ENCODE results near the gene ZNF366.

The ZNF366 gene, protein sequence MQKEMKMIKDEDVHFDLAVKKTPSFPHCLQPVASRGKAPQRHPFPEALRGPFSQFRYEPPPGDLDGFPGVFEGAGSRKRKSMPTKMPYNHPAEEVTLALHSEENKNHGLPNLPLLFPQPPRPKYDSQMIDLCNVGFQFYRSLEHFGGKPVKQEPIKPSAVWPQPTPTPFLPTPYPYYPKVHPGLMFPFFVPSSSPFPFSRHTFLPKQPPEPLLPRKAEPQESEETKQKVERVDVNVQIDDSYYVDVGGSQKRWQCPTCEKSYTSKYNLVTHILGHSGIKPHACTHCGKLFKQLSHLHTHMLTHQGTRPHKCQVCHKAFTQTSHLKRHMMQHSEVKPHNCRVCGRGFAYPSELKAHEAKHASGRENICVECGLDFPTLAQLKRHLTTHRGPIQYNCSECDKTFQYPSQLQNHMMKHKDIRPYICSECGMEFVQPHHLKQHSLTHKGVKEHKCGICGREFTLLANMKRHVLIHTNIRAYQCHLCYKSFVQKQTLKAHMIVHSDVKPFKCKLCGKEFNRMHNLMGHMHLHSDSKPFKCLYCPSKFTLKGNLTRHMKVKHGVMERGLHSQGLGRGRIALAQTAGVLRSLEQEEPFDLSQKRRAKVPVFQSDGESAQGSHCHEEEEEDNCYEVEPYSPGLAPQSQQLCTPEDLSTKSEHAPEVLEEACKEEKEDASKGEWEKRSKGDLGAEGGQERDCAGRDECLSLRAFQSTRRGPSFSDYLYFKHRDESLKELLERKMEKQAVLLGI

GRCh38 chr5:72507231-72507906, at the start of gene ZNF366:
Gene ZNF366 (minus strand): TSS chr5:72507410. CDS start chr5:72461496, 45,914 bp downstream.
- no peak for DNase-seq (ENCODE audit: low spot score)

- peak; percentile 17 for DNase-seq (ENCODE audit: low spot score)
These were observed 49.3 kb upstream of the ZNF366 start for GRCh38 chr5:72556351-72557166.

- DNase-seq (ENCODE audit: low spot score) = no peak
These were observed 48.7 kb upstream of the ZNF366 start for GRCh38 chr5:72555871-72556270.

- no peak for DNase-seq (ENCODE audit: low spot score)
These were observed 47.7 kb upstream of the ZNF366 start for GRCh38 chr5:72554897-72555296.

DNA sequence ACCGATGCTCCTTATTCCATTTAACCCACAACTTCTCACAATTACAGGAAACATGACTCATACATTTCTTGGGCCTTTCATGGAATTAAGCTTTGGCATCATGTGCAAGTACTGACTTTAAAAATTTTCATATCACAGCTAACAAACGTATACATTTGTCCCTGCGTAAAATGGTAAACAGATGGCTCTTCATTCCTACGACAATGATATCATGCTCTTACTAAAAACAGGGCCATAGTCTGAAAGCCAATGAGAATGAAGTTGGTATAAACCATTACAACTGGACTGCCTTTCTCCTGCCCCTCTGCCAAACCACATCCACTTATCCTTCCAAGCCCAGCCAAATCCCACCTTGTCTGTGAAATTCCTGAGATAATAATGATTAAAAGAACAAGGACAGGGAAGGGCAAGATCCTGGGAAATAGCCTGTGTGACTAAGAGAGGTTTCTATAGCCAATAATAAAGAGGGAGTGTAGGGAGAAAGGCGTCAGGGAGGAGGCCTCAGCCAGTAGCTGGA, 44.9 kb upstream of the ZNF366 start:
- DNase-seq (ENCODE audit: low spot score) = no peak

DNA sequence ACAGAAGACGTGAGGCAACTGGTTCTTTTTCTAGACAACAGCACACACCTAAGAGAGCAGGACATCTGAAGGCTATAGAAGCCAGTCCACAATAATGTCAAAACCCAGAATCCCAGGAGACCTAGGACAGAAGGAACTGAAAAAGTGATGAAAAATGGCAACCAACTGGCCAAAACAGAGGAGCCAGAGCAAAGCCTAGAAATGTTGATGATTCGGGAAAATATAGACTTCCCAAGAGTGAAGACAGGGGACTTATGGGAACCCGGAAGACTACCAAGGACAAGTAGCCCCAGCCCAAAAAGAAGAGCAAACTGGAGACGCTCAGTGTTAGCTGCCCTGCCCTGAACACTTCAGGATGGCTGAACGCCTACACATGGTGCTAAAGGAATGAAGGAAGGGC, 43.4 kb upstream of the ZNF366 start:
- no peak for DNase-seq (ENCODE audit: low spot score)

DNA sequence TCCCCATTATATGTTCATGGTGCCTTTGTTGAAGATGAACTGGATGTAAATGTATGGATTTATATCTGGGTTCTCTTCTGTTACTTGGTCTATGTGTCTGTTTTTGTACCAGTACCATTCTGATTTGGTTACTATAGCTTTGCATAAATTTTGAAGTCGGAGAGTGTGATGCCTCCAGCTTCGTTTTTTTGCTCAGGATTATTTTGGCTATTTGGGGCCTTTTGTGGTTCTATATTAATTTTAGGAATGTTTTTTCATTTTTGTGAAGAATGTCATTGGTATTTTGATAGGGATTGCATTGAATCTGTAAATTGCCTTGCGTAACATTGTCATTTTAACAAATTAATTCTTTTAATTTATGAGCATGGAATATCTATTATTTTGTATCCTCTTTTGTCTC, 36.6 kb upstream of the ZNF366 start:
- no peak for DNase-seq (ENCODE audit: low spot score)

- no peak for DNase-seq (ENCODE audit: low spot score)
These were observed 36.2 kb upstream of the ZNF366 start for GRCh38 chr5:72543365-72543764.

DNA sequence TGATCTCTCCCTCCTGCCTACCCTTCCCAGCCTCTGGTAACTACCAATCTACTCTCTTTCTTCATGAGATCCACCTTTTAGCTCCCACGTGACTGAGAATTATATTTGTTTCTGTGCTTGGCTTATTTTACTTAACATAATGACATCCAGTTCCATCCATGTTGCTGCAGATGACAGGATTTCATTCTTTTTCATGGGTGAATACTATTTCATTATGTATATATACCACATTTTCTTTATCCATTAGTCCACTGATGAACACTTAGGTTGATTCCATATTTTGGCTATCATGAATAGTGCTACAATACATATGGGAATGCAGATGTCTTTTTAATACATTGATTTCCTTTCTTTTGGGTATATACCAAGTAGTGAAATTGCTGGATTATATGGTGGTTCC, 35.5 kb upstream of the ZNF366 start:
- no peak for DNase-seq (ENCODE audit: low spot score)

- no peak for DNase-seq (ENCODE audit: low spot score)
These were observed 34.5 kb upstream of the ZNF366 start for GRCh38 chr5:72541501-72542225.

GRCh38 chr5:72540759-72541438, 33.7 kb upstream of the ZNF366 start:
- DNase-seq (ENCODE audit: low spot score) = no peak

DNA sequence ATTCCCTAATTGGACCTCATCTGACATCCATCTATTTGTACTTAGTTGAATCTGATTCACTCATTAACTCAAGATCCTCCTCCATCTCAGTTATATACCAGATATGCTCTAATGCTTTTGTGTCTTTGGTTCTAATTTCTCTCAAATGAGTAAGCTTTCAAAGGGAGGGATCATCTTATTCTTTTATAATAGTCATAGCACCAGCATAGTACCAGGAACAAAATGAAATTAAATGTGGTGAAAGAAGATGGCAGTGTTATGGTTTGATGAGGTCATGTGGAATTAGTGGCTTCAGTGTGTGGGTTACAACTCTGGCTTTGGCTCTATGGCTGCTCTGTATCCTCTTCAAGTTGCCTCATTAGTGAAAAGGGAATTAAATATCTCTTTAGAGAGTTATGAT, 32.5 kb upstream of the ZNF366 start:
- DNase-seq (ENCODE audit: low spot score) = no peak

- no peak for DNase-seq (ENCODE audit: low spot score)
These were observed 31.8 kb upstream of the ZNF366 start for GRCh38 chr5:72539038-72539437.

DNA sequence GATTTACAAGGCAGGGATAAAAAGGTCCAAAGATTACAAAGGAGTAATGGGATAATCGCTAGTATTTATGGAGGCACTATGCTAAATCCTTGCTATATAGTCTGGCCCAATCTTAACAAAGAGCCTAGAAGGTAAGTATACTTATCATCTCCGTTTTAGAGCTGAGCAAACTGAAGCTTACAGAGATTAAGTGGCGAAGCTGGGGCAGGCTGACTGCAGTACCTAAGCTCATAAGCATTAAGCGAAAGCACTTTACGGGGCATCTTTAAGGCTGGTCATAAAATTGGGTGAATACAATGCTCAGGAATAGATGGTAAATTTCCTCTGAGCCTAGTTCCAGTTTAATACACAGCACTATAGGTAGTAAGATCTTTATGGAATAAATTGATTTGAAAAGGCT, 30.0 kb upstream of the ZNF366 start:
- DNase-seq (ENCODE audit: low spot score) = no peak

GRCh38 chr5:72531496-72532190, 24.4 kb upstream of the ZNF366 start:
- DNase-seq (ENCODE audit: low spot score) = no peak

DNA sequence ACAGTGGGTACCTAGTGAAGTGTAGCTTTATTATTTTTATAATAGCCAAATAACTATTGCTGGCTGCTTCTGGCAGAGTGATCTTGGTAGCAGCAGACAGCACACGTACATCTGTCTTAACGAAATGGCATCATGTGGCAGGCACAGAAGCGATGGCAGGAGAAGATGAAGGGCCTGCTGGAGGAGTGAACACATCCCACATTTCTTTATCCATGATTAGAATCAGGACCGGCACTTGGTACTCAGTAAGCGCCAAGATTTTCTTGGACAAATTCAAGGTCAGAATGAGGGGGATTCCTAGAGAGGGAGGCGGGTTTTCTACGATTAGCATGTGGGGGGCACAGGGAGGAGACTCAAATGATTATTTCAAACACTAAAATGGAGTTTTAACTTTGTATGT, 23.0 kb upstream of the ZNF366 start:
- DNase-seq (ENCODE audit: low spot score) = no peak

- DNase-seq (ENCODE audit: low spot score) = no peak
These were observed 22.2 kb upstream of the ZNF366 start for GRCh38 chr5:72529383-72529782.

GRCh38 chr5:72525816-72526215, 18.6 kb upstream of the ZNF366 start:
- no peak for DNase-seq (ENCODE audit: low spot score)

- DNase-seq (ENCODE audit: low spot score) = peak; percentile 14
These were observed 16.9 kb upstream of the ZNF366 start for GRCh38 chr5:72523960-72524582.

Measured in activated CD4-positive, alpha-beta T cell treated with anti-CD3 and anti-CD28 coated beads, Interleukin-2, Interleukin-4, amounts not matched to agents 100 ng/mL and 50 ng/mL, durations not matched to agents 16 hours and 8 hours (primary cell).